Dendritic cell treated with granulocyte-macrophage colony-stimulating factor and Interleukin-4, amounts not matched to agents 40 ng/mL and 50 ng/mL, for 4 days (primary cell): Measurements from ENCODE around the gene PARN.
"Not testable (repeated sequence)": the region's sequence is repeated elsewhere in the genome, so short reads cannot be mapped to it uniquely, and the experiment has no call there.

Experiments used
- H3K27ac Mint-ChIP-seq: one replicate; pipeline ENCODE4 v1.8.0; 2022; ENCODE audit warnings: mild to moderate bottlenecking, mixed read lengths
- H3K27me3 Mint-ChIP-seq: one replicate; pipeline ENCODE4 v1.8.0; 2022; ENCODE audit warnings: mild to moderate bottlenecking, mixed read lengths
- H3K36me3 Mint-ChIP-seq: one replicate; pipeline ENCODE4 v1.8.0; 2022; ENCODE audit warnings: low read depth, mixed read lengths
- H3K4me1 Mint-ChIP-seq: one replicate; pipeline ENCODE4 v1.8.0; 2022; ENCODE audit warnings: low read depth, mixed read lengths
- H3K4me3 Mint-ChIP-seq: one replicate; pipeline ENCODE4 v1.8.0; 2022; ENCODE audit warnings: mild to moderate bottlenecking, moderate library complexity, mixed read lengths
- H3K9me3 Mint-ChIP-seq: one replicate; pipeline ENCODE4 v1.8.0; 2022; ENCODE audit warnings: mixed read lengths
- intact Hi-C: fragments of 100-400 bp; cut with micrococcal nuclease; formaldehyde crosslinking; loops from one replicate; pipeline ENCODE4 v1.15.0; 2022

The PARN gene

DNA sequence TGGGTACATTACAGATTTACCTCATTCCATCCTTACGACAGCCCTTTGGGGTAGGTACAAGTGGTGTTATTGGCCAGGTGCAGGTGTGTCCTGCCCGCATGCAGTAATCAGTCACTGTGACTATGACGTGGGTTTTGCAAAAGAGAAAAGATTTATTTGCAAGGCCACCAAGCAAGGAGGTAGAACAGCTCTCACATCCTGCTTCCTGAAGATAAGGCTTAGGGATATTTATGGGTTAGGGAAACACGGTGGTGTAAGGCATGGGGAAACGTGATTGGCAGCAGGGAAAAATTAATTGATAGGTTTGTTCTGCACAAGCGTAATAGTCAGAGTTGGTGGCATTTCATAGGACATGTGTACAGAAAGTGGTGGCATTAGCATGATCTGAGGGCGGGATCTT, 214.8 kb downstream of the PARN start:
- Mint-ChIP-seq H3K4me1 (peaks cover 7% of the 10 kb centered on the region), H3K4me3 (no peak overlapping the region), H3K36me3 (no peaks in the 10 kb centered on the region), H3K27me3 (peaks cover 1% of the 10 kb centered on the region), H3K9me3 (peaks cover 17% of the 10 kb centered on the region), H3K27ac (no peak overlapping the region)
- intact Hi-C loops, result no loop called here

DNA sequence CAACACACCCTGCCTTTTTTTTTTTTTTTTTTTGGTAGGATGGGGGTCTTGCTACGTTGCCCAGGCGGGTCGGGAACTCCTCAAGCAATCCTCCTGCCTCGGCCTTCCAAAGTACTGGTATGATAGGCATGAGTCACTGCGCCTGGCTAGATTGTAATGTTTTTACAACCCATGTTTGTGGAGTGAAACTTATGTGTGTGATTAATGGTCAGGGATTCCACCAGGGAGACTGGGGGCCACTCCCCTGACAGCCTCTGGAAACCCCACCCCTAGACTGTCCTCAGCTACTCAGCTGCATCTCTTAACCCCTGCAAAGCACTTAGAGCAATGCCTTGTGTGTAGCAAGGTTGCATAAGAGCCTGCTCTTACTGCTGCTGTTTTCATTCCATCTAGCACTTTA, 220.5 kb downstream of the PARN start:
- Mint-ChIP-seq H3K4me3 (no peak overlapping the region), H3K27me3 (no peaks in the 10 kb centered on the region), H3K9me3 (no peaks in the 10 kb centered on the region), H3K4me1 (no peaks in the 10 kb centered on the region), H3K36me3 (no peaks in the 10 kb centered on the region), H3K27ac (no peak overlapping the region)
- intact Hi-C loops, result no loop called here

DNA sequence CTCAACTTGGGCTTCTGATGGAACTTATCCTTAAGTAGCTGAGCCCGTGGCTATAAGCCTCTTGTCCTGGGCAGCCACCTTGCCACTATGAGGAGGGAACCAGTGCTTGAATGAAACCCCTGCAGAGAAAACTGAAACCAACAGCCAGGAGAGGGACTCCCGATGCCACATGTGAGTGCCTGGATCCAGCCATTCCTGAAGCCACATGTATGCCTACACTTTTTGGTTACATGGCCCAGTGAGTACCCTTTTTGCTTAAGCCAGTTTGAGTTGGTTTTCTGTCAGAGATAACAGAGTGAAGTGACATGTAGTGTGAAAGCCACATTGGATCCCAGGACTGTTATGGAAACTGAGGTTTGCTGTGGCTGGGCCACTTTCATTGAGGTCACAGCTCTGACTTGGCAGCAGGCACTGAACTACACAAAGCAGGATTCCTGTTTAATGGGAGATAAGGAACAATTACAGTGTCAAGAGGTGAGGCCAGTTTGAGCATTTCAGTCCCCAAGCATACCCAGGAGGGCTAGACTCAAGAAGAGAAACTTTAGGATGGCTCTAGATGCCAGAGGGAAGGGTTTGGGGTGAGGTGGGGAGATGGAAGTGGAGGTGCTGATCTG, 222.2 kb downstream of the PARN start:
- Mint-ChIP-seq H3K27ac (no peak overlapping the region), H3K4me1 (no peaks in the 10 kb centered on the region), H3K9me3 (no peaks in the 10 kb centered on the region), H3K4me3 (no peak overlapping the region), H3K27me3 (peaks cover 3% of the 10 kb centered on the region), H3K36me3 (no peaks in the 10 kb centered on the region)
- intact Hi-C loops, result no loop called here

DNA sequence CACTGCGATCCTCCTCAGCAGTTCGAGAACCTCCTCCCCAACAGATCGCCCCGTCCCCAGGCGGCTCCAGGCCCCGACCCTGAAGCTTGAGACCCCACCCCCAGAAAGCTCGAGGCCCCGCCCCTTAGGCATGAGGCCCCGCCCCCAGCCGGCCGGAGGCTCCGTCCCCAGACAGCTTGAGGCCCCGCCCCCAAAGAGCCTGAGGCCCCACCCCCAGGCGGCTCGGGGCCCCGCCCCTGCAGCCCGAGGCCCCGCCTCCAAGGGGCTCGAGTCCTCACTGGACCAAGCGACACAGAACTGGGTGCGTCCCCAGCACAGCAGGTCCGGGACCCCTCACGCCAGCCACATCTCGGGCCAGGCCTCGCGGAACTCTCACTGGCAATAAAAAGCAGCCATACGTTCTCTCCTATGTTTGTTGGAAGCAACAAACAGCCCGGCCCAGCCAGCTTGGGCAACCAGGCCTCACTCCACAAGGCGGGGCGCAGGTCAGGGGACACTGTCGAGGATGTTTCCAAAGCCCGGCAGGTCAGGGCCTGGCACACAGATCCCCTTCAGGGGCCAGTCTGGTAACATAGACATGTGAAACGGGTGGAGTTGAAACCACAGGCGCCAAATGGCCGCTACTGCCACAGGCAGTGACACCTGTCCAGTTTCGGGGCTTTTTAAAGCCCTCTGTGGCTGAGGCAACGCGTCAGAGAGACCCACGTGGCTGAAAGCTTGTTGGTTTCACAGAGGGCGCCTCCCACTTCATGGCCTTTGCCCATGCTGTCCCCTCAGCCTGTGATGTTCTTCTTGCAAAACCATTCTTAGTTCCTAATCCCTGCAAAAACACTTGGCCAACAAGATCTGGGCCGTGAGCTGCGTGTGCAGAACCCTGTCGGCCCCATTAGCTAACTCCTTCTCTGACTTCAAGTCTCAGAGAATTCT, 224.2 kb downstream of the PARN start:
- Mint-ChIP-seq H3K27ac (no peak overlapping the region), H3K9me3 (no peaks in the 10 kb centered on the region), H3K27me3 (peaks cover 7% of the 10 kb centered on the region), H3K4me3 (no peak overlapping the region), H3K4me1 (no peaks in the 10 kb centered on the region), H3K36me3 (no peaks in the 10 kb centered on the region)
- intact Hi-C loops, result no loop called here

DNA sequence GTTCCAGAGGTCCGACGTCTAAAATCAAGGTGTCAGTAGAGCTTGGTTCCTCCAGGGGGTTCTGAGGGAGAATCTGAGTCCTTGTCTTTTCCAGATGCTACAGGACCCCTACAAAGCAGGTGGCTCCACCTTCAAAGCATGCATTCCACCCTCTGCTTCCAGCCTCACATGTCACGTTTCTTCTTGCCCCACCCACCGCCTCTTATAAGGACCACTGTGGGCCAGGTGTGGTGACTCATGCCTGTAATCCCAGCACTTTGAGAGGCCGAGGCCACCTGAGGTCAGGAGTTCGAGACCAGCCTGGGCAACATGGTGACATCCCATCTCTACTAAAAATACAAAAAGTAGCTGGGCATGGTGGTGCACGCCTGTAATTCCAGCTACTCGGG, 227.1 kb downstream of the PARN start:
- H3K4me3 Mint-ChIP-seq, intact Hi-C loops, H3K9me3 Mint-ChIP-seq, H3K27me3 Mint-ChIP-seq, H3K36me3 Mint-ChIP-seq, H3K4me1 Mint-ChIP-seq, H3K27ac Mint-ChIP-seq: not testable (repeated sequence)

DNA sequence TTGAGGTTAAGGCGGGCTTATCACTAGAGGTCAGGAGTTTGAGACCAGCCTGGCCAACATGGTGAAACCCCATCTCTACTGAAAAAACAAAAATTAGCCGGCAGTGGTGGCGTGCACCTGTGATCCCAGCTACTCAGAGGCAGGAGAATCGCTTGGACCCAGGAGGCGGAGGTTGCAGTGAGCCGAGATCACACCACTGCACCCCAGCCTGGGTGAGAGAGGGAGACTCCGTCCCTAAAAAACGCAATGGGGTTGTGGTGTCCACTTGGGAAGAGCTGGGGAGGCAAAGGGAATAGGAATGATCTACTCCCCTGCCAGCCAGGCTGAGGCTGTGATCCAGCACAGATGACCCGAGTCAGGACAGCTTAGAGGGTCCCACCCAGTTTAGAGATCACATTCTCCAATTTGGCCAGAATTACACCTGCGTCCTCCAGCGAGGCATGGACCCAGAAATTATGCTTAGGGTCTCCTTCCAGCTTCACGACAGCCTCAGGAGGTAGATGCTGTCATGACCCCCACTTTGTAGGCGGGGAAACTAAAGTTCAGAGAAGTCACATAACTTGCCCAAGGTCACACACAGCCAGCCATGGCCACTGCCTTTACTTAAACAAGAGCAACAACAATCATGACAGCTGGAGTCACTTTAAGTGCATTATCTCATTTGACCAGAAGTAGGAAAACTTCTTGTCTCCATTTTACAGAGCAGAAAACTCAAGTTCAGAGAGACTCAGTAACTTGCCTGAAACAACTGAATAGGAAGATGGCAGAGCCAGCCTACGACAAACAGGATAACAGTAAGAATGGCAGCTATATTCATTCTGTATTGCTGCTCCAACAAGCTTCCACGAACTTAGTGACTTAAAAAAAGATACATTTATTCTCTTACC, 227.7 kb downstream of the PARN start:
- H3K9me3 Mint-ChIP-seq, H3K36me3 Mint-ChIP-seq, intact Hi-C loops, H3K4me1 Mint-ChIP-seq, H3K27ac Mint-ChIP-seq, H3K4me3 Mint-ChIP-seq: not testable (repeated sequence)
- H3K27me3 Mint-ChIP-seq, result peaks cover 10% of the 10 kb centered on the region

DNA sequence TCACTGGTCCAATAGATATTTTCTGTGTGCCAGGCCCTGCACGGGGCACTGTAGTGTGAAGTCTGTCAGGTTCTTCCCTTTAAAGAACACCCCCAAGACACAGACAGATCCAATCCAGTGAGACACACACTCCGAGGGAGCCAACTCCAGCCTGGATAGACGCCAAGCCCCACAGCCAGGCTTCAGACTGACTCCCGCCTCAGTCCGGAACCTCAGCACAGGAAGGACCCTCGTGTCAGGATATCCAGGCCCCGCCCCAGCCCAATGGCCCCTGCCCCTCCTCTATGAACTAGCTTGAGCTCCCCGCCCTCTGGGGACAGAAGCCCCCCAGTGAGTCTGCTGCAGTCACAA, 228.4 kb downstream of the PARN start:
- H3K36me3 Mint-ChIP-seq, H3K27ac Mint-ChIP-seq, H3K4me3 Mint-ChIP-seq, intact Hi-C loops, H3K9me3 Mint-ChIP-seq, H3K4me1 Mint-ChIP-seq: not testable (repeated sequence)
- H3K27me3 Mint-ChIP-seq, result peaks cover 10% of the 10 kb centered on the region

DNA sequence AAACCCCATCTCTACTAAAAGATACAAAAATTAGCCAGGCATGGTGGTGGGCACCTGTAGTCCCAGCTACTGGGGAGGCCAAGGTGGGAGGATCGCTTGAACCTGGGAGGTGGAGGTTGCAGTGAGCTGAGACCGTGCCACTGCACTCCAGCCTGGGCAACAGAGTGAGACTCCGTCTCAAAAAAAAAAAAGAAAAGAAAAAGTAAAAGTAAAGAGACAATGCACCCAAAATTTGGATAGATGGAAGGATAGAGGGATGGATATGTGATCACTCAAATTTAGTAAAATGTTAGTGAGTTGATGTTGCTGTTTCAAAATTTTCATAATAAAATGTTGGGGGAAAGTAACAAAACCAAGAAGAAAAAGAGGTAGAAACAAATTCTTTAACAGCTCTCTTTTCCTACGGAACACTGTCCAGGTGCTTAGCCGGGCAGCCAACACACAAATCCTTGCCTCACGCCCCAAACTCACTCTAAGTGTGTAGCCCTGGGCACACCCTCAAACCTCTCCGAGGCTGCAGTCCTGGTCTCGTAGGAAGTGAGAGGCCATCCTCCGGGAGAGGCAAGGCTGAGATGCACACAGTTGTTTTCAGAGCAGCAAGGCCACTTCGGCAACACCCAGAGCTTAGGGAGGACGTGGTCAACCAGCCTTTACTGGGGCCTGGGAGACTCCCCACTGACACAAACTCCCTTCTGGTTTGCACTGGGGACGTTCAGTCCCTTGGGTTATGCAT, 228.9 kb downstream of the PARN start:
- H3K36me3 Mint-ChIP-seq, H3K27ac Mint-ChIP-seq, intact Hi-C loops, H3K9me3 Mint-ChIP-seq, H3K4me3 Mint-ChIP-seq, H3K4me1 Mint-ChIP-seq: not testable (repeated sequence)
- peaks cover 10% of the 10 kb centered on the region for H3K27me3 Mint-ChIP-seq

DNA sequence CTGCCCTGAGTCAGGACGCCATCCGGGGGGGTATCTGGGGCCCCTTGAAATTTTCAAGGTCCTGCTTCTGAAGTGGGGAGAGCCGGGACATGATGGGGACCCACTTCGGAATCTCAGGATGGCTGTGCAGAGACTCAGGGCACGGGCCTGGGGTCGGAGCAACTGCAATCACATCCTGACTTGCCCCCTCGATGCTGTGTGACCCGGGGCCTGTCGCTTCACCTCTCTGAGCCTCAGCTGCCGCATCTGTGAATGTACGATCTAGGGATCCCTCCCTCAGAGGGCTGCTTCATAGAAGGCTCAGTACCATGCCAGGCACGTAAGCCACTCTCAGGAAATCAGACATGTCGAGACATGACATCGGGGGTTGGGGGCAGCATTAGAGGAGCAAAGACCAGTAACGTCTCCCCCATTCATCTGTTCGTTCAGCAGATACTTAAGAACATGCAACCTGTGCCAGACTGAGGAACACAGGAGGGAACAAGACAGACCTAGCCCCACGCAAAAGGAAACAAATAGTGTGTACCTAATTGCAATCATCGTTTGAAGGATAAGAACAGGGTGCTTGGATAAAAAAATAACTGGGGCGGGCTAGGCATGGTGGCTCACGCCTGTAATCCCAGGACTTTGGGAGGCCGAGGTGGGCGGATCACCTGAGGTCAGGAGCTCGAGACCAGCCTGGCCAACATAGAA, 229.6 kb downstream of the PARN start:
- Mint-ChIP-seq H3K4me3 (no peak overlapping the region), H3K9me3 (no peaks in the 10 kb centered on the region), H3K27ac (no peak overlapping the region), H3K27me3 (peaks cover 10% of the 10 kb centered on the region), H3K4me1 (peaks cover 5% of the 10 kb centered on the region), H3K36me3 (no peaks in the 10 kb centered on the region)
- intact Hi-C loops, result no loop called here

DNA sequence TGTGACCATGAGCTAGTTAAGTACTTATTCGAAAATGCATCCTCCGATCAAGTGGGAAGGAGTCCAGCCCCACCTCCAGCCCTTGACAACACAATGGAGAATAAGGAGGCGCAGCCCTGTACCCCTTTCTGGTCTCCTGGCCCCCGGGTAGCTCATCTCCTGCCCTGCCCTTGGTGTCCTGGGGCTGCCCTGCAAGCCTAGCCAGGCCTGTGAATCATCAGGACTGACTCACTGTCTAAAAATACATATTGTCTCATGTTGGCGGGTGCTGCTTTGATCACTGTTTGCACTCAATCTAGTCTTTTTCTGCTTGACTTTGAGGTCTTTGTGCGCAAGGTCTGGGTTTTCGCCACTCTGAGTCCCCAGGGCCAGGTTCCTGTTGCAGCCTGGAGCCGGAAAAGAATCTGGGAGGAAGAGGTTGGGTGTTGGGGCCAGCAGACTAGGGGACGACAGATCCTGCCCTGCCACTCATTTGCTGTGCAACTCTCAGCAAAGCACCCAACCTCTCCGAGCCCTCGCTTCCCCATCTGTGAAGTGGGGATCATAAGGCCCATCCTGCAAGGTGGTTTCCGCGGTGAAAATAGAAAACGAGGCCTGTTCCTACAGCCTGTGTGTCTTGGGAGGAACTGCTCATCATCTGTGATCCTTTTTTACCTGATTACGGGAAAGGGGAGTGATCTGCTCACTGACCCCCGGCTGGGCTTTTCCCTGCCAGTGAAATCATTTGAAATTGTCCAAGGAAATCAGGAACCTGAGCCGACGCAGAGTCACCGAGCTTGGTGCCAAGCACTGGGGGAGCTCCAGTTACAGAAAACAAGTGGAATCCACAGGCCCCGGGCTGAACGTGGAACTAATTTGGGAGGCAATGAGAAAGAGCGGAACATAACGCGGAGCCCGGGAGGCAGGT, 230.4 kb downstream of the PARN start:
- intact Hi-C loops, result no loop called here
- no peaks in the 10 kb centered on the region for H3K9me3 Mint-ChIP-seq
- no peak overlapping the region for H3K4me3 Mint-ChIP-seq
- H3K36me3 Mint-ChIP-seq, result no peaks in the 10 kb centered on the region
- H3K4me1 Mint-ChIP-seq, result peaks cover 5% of the 10 kb centered on the region
- H3K27me3 Mint-ChIP-seq, result peaks cover 10% of the 10 kb centered on the region
- no peak overlapping the region for H3K27ac Mint-ChIP-seq

DNA sequence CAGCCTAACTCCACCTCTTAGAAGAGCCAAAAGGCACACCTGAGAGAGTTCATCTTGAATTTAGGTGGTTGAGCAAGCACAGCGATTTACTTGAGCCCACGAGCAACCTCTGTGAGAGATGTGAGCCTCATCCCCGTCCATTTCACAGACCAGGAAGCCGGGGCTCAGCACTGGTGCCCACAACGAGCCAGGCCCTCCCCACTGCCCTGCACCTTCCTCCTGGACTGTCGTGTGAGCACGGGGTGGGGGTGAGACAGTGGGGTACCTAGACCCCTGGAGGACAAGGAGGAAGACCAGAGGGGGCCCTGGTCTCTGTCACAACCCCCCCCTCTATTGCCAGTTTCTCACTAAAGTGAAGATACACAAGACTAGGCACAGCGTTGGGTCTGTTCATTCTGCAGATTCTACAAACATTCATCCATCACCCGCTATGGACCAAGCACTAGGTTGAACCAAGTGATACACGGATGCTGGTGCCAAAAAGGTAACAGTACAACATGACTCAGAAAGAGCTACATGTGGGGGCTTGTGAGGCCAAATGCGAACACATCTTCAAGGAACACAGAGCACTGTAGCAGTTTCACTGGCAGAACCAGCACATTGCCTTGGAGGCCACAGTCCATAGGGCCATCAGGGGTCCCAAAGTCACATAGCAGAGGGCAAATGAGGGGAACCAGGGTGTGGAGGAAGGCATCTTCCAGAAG, 231.9 kb downstream of the PARN start:
- Mint-ChIP-seq H3K36me3 (no peaks in the 10 kb centered on the region), H3K9me3 (no peaks in the 10 kb centered on the region), H3K4me3 (no peak overlapping the region), H3K4me1 (peaks cover 5% of the 10 kb centered on the region), H3K27me3 (peaks cover 7% of the 10 kb centered on the region), H3K27ac (no peak overlapping the region)
- intact Hi-C loops, result no loop called here

DNA sequence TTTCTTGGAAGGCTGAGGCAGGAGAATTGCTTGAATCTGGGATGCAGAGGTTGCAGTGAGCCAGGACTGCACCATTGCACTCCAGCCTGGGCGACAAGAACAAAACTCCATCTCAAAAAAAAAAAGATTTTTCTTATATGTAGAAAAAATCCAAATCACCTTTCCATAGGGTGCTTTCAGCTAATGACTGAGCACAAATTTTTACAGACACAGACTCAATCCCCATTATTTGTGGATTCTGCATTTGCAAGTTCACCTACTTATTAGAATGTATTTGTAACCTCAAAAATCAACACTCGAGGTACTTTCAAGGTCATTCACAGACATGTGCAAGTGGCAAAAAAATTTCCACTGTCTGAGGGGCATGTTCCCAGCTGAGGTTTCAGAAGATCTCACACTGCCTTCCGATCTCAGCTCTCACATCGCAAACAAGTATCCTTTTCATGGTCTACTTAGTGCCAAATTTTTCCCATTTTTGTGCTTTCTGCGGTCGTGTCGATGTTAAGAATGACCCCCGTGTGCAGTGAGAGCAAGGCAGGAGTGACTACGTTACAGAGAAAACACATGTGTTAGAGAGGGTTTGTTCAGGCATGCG, 234.3 kb downstream of the PARN start:
- intact Hi-C loops, H3K27ac Mint-ChIP-seq, H3K4me3 Mint-ChIP-seq, H3K27me3 Mint-ChIP-seq, H3K9me3 Mint-ChIP-seq, H3K4me1 Mint-ChIP-seq, H3K36me3 Mint-ChIP-seq: not testable (repeated sequence)
